Measurements from ENCODE around the gene GALNS.

GALNS gene

GRCh38 chr16:88813269-88814143 is 43.2 kb downstream of the GALNS start:
- no peak for DNase-seq

- peak; percentile 69 for DNase-seq
Measured at GRCh38 chr16:88812513-88813268, 44.1 kb downstream of the GALNS start.

- peak; percentile 93 for DNase-seq
Measured at GRCh38 chr16:88811769-88812512, 44.8 kb downstream of the GALNS start, which contains the start of gene APRT. APRT (minus strand) TSS chr16:88811928; CDS start chr16:88811899, 29 bp downstream.

DNA sequence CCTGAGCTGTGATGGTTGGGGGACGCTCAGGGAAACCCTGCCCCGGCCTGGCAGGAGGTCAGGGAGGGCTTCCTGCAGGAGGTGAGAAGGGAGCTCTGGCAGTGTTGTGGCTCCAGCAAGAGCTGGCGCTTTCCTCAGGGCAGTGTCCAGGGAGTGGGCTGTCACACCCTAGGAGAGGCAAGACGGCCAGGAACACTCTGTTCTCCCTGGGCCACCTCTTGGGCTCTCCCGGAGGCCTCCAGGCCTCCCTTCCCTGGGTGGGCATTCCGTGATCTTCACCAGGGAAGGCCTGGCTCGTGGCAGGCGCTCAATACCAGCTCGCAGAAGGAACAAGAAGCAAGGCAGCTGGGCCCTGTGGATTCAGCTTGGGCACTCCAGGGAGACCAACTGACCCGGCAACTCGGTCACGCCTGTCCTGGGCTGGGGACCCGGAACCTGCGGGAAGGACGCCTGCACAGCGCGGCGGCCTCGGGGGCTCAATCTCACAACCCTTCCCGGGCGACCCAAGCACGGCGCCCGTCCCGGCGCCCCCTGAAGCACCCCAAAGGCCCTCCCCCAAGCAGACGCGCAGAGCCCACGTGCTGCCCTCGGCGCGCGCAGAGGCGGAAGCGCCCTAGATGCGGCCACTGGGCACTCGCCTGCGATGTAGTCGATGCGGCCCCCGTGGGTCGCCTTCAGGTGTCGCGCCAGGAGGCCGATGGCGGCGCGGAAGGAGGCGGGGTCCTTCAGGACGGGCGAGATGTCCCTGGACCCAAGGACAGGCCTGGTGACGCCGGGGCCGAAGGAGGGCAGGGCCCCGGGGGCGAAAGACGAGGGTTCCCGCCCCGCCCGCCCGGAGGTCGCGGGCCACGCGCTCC is 45.6 kb downstream of the GALNS start:
- peak; percentile 85 for DNase-seq

GRCh38 chr16:88810166-88810911 is 46.4 kb downstream of the GALNS start:
- peak; percentile 57 for DNase-seq

GRCh38 chr16:88809676-88810165 is 47.0 kb downstream of the GALNS start:
- DNase-seq, result peak; percentile 47

DNA sequence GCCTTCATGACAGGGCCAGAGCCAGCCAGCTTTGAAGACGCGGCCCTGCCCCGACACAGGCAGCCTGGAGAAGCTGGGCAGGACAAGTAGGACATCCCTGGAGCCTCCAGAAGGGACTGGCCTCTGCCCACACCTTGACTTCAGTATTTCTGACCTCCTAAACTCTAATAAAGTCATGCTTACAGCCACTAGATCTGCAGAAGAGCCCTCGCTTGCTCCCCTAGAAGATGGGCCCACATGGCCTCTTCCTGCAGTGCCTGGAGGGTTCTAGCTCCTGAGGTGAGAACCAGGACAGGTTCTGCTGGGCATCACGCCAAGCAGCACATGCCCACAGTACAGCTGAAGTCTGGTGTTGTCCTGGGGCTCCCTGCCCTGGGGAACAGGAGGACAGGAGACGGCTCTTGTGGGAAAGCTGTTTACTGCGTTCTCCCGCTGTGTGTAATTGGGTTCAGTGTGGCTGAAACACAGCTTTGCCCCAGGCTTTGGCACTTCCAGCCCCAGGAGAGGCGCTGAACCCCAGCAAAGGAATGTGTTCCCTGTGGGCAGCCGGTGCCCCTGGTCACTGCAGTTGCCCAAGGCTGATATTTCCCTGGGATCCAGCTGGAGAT is 47.6 kb downstream of the GALNS start:
- DNase-seq, result peak; percentile 42

- no peak for DNase-seq
Measured at GRCh38 chr16:88807626-88808453, 48.9 kb downstream of the GALNS start.

DNA sequence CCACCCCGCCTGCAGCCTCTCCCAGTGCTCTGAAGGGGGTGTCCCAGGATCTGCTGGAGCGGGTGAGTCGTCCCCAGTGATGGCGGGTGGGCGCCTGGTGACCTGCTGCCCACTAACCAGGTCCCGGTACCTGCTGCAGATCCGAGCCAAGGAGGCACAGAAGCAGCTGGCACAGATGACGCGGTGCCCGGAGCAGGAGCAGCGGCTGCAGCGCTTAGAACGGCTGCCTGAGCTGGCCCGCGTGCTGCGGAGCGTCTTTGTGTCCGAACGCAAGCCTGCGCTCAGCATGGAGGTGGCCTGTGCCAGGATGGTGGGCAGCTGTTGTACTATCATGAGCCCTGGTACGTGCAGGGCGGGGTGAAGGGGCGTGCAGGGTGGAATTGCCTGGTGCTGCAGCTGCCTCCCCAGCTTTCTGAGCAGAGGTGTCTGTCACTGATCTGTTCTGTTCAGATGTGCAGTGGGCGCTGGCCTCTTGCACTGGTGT is 49.6 kb downstream of the GALNS start:
- no peak for DNase-seq

DNA sequence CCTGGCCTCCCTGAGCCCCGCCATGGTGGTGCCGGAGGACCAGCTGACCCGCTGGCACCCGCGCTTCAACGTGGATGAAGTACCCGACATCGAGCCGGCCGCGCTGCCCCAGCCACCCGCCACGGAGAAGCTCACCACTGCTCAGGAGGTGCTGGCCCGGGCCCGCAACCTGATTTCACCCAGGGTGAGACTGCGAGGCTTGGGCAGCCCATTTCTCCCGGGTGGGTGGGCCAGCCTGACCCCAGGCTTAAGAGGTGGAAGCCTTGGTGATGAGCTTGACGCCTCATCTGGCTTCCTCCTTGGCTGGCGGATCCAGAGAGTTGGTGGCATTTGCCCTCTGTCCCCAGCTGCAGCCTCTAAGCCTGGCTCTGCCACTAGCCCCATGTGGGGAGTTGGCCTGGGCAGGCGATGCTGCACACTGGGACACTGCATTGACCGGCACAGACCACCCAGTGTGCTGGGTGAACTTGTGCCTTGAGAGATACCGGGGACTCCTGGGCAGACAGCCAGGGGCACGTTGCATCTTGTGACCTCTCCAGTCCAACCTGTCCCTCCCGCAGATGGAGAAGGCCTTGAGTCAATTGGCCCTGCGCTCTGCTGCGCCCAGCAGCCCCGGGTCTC is 50.1 kb downstream of the GALNS start:
- DNase-seq, result no peak

DNA sequence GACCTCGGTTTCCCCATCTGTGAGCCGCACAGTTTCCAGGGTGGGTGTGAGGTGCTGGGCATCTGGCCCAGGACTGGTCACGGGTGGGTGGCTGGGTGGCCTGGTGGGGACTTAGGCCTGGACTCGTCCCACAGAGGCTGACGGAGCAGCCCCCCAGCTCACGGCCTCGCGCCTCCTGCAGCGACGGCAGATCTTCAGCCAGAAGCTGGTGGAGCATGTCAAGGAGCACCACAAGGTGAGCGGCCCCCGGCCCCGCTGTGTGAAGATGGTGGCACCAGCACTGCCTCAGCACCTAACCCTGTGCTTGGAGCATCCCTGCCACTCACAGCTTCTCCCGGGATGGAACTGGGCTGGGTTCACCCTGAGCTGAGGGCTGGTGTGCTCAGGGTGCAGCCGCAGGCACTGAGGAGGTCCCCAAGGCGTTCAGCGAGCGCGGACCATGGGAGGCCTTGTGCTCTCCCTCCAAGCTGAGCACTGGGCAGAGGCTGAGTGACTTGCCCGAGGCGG is 50.8 kb downstream of the GALNS start:
- no peak for DNase-seq

- DNase-seq, result no peak
Measured at GRCh38 chr16:88805340-88805715, 51.4 kb downstream of the GALNS start.

GRCh38 chr16:88804552-88805339 is 52.0 kb downstream of the GALNS start:
- DNase-seq, result peak; percentile 85

- DNase-seq, result peak; percentile 45
Measured at GRCh38 chr16:88804173-88804551, 52.6 kb downstream of the GALNS start.

- DNase-seq, result peak; percentile 86
Measured at GRCh38 chr16:88803264-88803987, 53.3 kb downstream of the GALNS start, which contains the start of gene CDT1. CDT1 (plus strand) TSS chr16:88803789; CDS start chr16:88803832, 43 bp downstream.

GRCh38 chr16:88800277-88800592 is 56.5 kb downstream of the GALNS start:
- DNase-seq, result no peak

- no peak for DNase-seq
Measured at GRCh38 chr16:88799569-88800276, 57.0 kb downstream of the GALNS start.

Data from DMS53 (cell line).